ENCODE measurements around the gene NSG1.

NSG1 gene

DNA sequence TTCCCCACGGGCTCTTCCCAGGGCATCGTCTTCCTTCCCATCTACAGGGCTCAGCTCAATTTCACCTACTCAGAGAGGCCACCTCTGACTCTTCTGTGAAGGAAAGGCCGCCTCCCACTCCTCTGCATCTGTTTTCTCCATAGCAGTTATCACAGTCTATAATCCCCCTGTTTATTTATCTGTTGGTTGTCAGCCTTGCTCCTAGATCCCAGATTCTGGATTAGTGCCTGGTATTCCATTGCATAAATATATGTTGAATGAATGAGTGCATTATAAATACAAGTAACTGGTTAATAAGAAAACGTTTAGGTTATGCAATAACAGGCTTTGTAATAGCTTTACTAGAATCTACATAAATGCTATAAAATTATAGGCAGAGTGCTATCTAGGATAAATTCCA lies 52.9 kb downstream of the NSG1 start:
- no peak for DNase-seq (ENCODE audit: low spot score)
- TF ChIP-seq, protein P1, sequence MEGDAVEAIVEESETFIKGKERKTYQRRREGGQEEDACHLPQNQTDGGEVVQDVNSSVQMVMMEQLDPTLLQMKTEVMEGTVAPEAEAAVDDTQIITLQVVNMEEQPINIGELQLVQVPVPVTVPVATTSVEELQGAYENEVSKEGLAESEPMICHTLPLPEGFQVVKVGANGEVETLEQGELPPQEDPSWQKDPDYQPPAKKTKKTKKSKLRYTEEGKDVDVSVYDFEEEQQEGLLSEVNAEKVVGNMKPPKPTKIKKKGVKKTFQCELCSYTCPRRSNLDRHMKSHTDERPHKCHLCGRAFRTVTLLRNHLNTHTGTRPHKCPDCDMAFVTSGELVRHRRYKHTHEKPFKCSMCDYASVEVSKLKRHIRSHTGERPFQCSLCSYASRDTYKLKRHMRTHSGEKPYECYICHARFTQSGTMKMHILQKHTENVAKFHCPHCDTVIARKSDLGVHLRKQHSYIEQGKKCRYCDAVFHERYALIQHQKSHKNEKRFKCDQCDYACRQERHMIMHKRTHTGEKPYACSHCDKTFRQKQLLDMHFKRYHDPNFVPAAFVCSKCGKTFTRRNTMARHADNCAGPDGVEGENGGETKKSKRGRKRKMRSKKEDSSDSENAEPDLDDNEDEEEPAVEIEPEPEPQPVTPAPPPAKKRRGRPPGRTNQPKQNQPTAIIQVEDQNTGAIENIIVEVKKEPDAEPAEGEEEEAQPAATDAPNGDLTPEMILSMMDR (IDR thresholded peaks at IDR 0.05; ENCODE audit: borderline replicate concordance, control extremely low read depth, extremely low read depth, insufficient read depth, missing control alignments), result no peak
- in situ Hi-C loops (cut with MboI; ENCODE audit: low sequenced_read_pairs, unreplicated experiment), result no loop called here

DNA sequence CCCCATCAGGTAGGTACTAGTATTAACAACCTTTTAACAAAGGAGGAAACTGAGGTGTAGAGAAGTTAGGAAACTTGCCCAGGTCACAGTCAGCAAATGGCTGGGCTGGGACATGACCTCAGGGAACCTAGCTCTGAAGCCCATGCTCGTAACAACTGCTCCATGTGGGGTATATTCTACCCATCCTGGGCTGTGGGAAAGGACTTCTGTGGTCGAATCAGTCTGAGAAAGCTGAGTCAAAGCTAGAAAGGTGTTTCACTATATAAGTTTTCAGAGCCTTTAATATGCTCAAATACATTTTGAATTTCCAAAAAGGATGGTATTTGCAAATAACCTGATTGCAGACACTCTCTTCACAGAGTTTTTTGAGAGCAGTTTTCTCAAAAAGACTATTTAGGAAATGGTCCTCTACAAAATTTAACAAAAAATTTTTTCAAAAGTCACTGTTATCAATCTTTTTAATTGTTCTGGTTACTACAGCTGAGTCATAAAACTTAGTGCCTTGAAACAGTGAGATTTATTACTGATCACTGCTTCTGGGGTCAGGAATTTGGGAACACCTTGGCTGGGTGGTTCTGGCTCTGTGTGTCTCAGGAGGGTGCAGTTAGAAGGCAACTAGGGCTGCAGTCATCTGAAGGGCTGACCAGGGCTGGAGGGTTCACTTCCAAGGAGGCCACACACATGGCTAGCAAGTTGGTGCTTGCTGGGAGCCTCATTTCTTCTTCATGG lies 53.6 kb downstream of the NSG1 start:
- in situ Hi-C loops (cut with MboI; ENCODE audit: low sequenced_read_pairs, unreplicated experiment), result no loop called here
- TF ChIP-seq, protein P1 (IDR thresholded peaks at IDR 0.05; ENCODE audit: borderline replicate concordance, control extremely low read depth, extremely low read depth, insufficient read depth, missing control alignments), result no peak
- peak; percentile 52 for DNase-seq (ENCODE audit: low spot score)

DNA sequence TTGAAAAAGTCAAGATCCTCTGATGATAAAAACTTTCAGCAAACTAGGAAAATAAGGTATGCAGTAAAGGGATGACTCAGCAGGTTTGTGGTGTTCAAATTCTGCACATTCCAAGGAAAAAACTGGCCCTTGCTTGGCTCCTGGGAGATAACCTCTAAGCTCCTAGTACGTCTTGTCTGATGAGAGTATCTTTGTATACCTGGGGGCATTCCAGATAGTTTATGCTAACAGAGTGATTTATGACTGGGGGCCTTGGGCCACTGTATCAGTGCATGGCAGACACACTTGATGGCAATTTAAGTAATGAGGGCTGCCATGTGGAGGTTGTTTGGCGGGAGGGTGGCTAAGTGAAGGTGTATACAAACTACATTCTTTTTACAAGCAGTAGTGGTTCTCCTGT lies 56.9 kb downstream of the NSG1 start:
- in situ Hi-C loops (cut with MboI; ENCODE audit: low sequenced_read_pairs, unreplicated experiment), result no loop called here
- TF ChIP-seq, protein P1 (IDR thresholded peaks at IDR 0.05; ENCODE audit: borderline replicate concordance, control extremely low read depth, extremely low read depth, insufficient read depth, missing control alignments), result no peak

DNA sequence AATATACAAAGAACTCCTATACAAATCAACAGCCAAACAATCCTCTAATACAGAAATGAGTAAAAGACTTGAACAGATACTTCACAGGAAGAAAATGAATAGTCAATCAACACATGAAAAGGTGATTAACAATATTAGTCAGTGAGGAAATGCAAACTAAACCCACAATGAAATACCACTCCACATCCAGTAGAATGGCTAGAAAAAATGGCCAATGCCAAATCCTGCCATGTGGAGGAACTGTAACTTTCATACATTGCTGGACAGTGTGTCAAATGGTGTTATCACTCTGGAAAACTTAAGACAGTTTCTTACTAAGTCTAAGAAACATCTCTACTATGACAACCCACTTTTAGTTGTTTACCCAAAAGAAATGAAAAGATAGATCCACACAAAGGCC lies 59.5 kb downstream of the NSG1 start:
- TF ChIP-seq, protein P1 (IDR thresholded peaks at IDR 0.05; ENCODE audit: borderline replicate concordance, control extremely low read depth, extremely low read depth, insufficient read depth, missing control alignments), result no peak
- no peak for DNase-seq (ENCODE audit: low spot score)
- in situ Hi-C loops (cut with MboI; ENCODE audit: low sequenced_read_pairs, unreplicated experiment), result no loop called here

More for the DNA sequence above, 56.9 kb downstream of the NSG1 start:
- DNase-seq (ENCODE audit: low spot score), result no peak

DNA sequence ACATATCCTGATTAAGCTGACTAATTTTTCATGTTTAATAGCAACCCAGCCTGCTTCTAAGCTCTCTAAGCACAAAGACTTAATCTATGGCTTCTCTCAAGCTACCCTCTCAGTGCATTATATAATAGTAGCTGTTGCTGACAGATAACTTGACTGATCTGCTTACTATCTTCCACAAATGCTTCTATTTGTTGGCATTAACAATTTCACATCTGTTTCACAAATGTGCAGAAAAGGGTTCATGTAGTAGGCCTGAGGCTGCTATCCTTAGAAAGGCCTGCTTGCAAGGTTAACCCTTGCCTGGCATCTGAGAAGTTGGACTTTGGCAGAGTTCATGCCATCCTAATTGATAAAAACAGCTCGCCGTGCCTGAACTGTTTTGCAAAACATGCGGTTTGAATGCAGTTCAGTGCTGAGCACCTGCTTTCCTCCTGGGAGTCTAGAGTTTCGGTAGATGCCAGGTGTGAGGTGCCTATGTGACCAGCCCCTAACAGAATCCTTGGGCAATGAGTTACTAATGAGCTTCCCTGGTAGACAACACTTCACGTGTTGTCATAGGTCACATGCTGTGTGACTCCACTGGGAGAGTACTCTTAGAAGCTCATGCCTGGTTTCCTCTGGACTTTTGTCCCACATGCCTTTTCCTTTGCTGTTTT lies 68.4 kb downstream of the NSG1 start:
- in situ Hi-C loops (cut with MboI; ENCODE audit: low sequenced_read_pairs, unreplicated experiment), result no loop called here
- no peak for DNase-seq (ENCODE audit: low spot score)
- TF ChIP-seq, protein P1 (IDR thresholded peaks at IDR 0.05; ENCODE audit: borderline replicate concordance, control extremely low read depth, extremely low read depth, insufficient read depth, missing control alignments), result no peak

DNA sequence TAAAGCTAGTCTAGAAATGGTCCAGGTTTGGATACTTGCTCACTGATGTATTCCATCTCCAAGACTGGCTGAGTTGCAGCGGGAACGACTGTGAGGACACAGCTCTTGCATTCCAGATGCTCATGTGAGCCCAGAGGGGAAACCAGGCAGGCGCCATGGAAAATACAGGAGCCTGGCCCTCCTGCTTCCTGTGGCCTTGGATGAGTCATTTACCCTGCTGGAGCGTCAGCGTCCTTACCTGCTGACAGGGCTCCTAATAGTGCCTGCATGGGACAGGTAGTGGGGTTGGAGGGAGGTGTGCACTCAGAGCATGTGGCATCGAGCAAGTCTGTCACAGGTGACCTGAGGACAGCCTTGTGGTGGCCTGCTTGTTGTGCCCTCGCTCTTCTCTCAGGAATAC lies 69.4 kb downstream of the NSG1 start:
- TF ChIP-seq, protein P1 (IDR thresholded peaks at IDR 0.05; ENCODE audit: borderline replicate concordance, control extremely low read depth, extremely low read depth, insufficient read depth, missing control alignments), result no peak
- DNase-seq (ENCODE audit: low spot score), result no peak
- in situ Hi-C loops (cut with MboI; ENCODE audit: low sequenced_read_pairs, unreplicated experiment), result no loop called here
